H1 (cell line): ENCODE results near the gene GAK. TPM values are rescaled to one million over a fixed set of nuclear protein-coding genes. Genes with fewer than 3 reads are reported as not detected.

Experiments
- CTCF ChIA-PET: fragments of 300-600 bp; sonication (Branson Sonifier 250); formaldehyde crosslinking; loops from one replicate; lab custom pipeline; 2021; ENCODE audit not compliant: partially characterized antibody; lab: Charles Lee
- POLR2A ChIA-PET: fragments of 300-600 bp; sonication (Branson Sonifier 250); formaldehyde crosslinking; loops from one replicate; lab custom pipeline; 2021; ENCODE audit warnings: inconsistent platforms; ENCODE audit not compliant: partially characterized antibody; lab: Charles Lee
- DNase-seq, 2 experiments: peaks; one replicate each; pipeline versions ENCODE4 v3.0.0 to v3.0.0-alpha.2; 2010 to 2022; ENCODE audit warnings: low spot score in 2 of 2, low read depth in 1 of 2, mixed read lengths in 1 of 2
- FAIRE-seq: peaks from 2 replicates; lab custom pipeline; 2011; peaks lifted over from hg19 to GRCh38; lab: Jason Lieb, UNC
- H2AFZ ChIP-seq: 2 replicates; pipeline ENCODE4 v1.8.1; 2012; ENCODE audit warnings: low read length, inconsistent platforms
- H2AK5ac ChIP-seq: 2 replicates; pipeline ENCODE4 v1.6.1; 2013; ENCODE audit warnings: low read depth, low read length
- H2BK120ac ChIP-seq: replicated peaks from 2 replicates; pipeline ENCODE3; 2013; ENCODE audit warnings: low read depth, low read length, inconsistent platforms
- H2BK12ac ChIP-seq: 2 replicates; pipeline ENCODE4 v1.6.1; 2013; ENCODE audit warnings: low read depth, low read length
- H2BK15ac ChIP-seq: 2 replicates; pipeline ENCODE4 v1.6.1; 2013; ENCODE audit warnings: low read length
- H2BK20ac ChIP-seq: 2 replicates; pipeline ENCODE4 v1.6.1; 2013; ENCODE audit warnings: low read length
- H2BK5ac ChIP-seq: 2 replicates; pipeline ENCODE4 v1.6.1; 2013; ENCODE audit warnings: low read depth, low read length
- H3K14ac ChIP-seq: 2 replicates; pipeline ENCODE4 v1.6.1; 2013; ENCODE audit warnings: inconsistent platforms; ENCODE audit not compliant: insufficient read length
- H3K18ac ChIP-seq: 2 replicates; pipeline ENCODE4 v1.6.1; 2013; ENCODE audit warnings: low read length; ENCODE audit errors: extremely low read depth
- H3K23ac ChIP-seq: 2 replicates; pipeline ENCODE4 v1.6.1; 2013; ENCODE audit warnings: inconsistent platforms; ENCODE audit not compliant: insufficient read length
- H3K23me2 ChIP-seq: 2 replicates; pipeline ENCODE4 v1.6.1; 2013; ENCODE audit warnings: low read depth, low read length
- H3K27ac ChIP-seq: 2 replicates; pipeline ENCODE4 v1.6.1; 2011; ENCODE audit warnings: low read depth, low read length, inconsistent platforms
- H3K27me3 ChIP-seq, 4 experiments: replicated peaks in 1 of 4; 1 replicate in 1 of 4; 2 replicates in 3 of 4; pipeline versions ENCODE4 v1.6.1 to v1.8.1; 2011 to 2013; ENCODE audit warnings: low read length in 3 of 4, mild to moderate bottlenecking in 3 of 4, inconsistent platforms in 2 of 4, mixed read lengths in 2 of 4, moderate library complexity in 1 of 4; ENCODE audit not compliant: control insufficient read depth in 3 of 4, insufficient read depth in 3 of 4; ENCODE audit errors: extremely low read depth in 1 of 4
- H3K36me3 ChIP-seq, 4 experiments: 2 replicates each; pipeline versions ENCODE4 v1.6.1 to v1.8.1; 2011 to 2013; ENCODE audit warnings: mild to moderate bottlenecking in 4 of 4, low read length in 3 of 4, moderate library complexity in 2 of 4, control low read depth in 1 of 4, inconsistent platforms in 1 of 4; ENCODE audit not compliant: insufficient read depth in 4 of 4, control insufficient read depth in 2 of 4
- H3K4ac ChIP-seq: replicated peaks from 2 replicates; pipeline ENCODE3; 2013; ENCODE audit warnings: low read length, low read depth, mixed read lengths, inconsistent platforms; ENCODE audit not compliant: insufficient read length
- H3K4me1 ChIP-seq, 4 experiments: replicated peaks in 1 of 4; 1 replicate in 1 of 4; 2 replicates in 3 of 4; pipeline versions ENCODE4 v1.6.1 to v1.8.1; 2011 to 2013; ENCODE audit warnings: low read length in 3 of 4, inconsistent platforms in 2 of 4, mixed read lengths in 1 of 4; ENCODE audit not compliant: insufficient read depth in 4 of 4, control insufficient read depth in 3 of 4
- H3K4me2 ChIP-seq, 2 experiments: 2 replicates each; pipeline versions ENCODE4 v1.6.1 to v1.8.1; 2011 to 2013; ENCODE audit warnings: low read depth in 2 of 2, low read length in 2 of 2, control low read depth in 1 of 2, inconsistent platforms in 1 of 2, mild to moderate bottlenecking in 1 of 2; ENCODE audit not compliant: insufficient read depth in 1 of 2
- H3K4me3 ChIP-seq, 4 experiments: fragments of 200-600, 300-600 bp in 1 of 4; sonication (generic), shearing (Covaris generic), sonication (Bioruptor Twin) in 1 of 4; 2 replicates each; pipeline versions ENCODE4 v1.5.1 to v1.8.1; 2011 to 2016; ENCODE audit warnings: low read length in 4 of 4, low read depth in 3 of 4, control low read depth in 2 of 4, inconsistent platforms in 2 of 4, mild to moderate bottlenecking in 2 of 4, mixed read lengths in 1 of 4, moderate library complexity in 1 of 4; ENCODE audit not compliant: insufficient read depth in 2 of 4; ENCODE audit errors: extremely low read depth in 1 of 4
- H3K56ac ChIP-seq: replicated peaks from 2 replicates; pipeline ENCODE3; 2013; ENCODE audit warnings: low read depth, mild to moderate bottlenecking, mixed read lengths, low read length, inconsistent platforms; ENCODE audit not compliant: insufficient read length
- H3K79me1 ChIP-seq: 2 replicates; pipeline ENCODE4 v1.6.1; 2013; ENCODE audit warnings: low read depth, low read length, control low read depth
- H3K79me2 ChIP-seq, 2 experiments: 2 replicates each; pipeline versions ENCODE4 v1.6.1 to v1.8.1; 2012 to 2013; ENCODE audit warnings: low read length in 2 of 2, mild to moderate bottlenecking in 2 of 2, inconsistent platforms in 1 of 2; ENCODE audit not compliant: insufficient read depth in 2 of 2, control insufficient read depth in 1 of 2
- H3K9ac ChIP-seq, 4 experiments: replicated peaks in 1 of 4; 1 replicate in 1 of 4; 2 replicates in 3 of 4; pipeline versions ENCODE4 v1.6.1 to v1.8.1; 2011 to 2013; ENCODE audit warnings: low read depth in 3 of 4, low read length in 3 of 4, control low read depth in 2 of 4, mild to moderate bottlenecking in 2 of 4, moderate library complexity in 2 of 4, inconsistent platforms in 1 of 4; ENCODE audit errors: extremely low read depth in 1 of 4
- H3K9me3 ChIP-seq, 2 experiments: 2 replicates each; pipeline versions ENCODE4 v1.6.1 to v1.8.1; 2012 to 2013; ENCODE audit warnings: mild to moderate bottlenecking in 2 of 2, moderate library complexity in 2 of 2, control low read depth in 1 of 2, inconsistent platforms in 1 of 2, low read depth in 1 of 2, low read length in 1 of 2, mixed read lengths in 1 of 2; ENCODE audit not compliant: insufficient read depth in 2 of 2
- H4K20me1 ChIP-seq, 2 experiments: replicated peaks in 1 of 2; 2 replicates each; pipeline versions ENCODE3 to v1.8.1; 2011 to 2013; ENCODE audit warnings: inconsistent platforms in 2 of 2, low read length in 2 of 2, mild to moderate bottlenecking in 1 of 2; ENCODE audit not compliant: insufficient read depth in 2 of 2, control insufficient read depth in 1 of 2
- H4K5ac ChIP-seq: 2 replicates; pipeline ENCODE4 v1.6.1; 2013; ENCODE audit warnings: low read length, low read depth, mixed read lengths, inconsistent platforms; ENCODE audit not compliant: insufficient read length
- H4K8ac ChIP-seq: 2 replicates; pipeline ENCODE4 v1.8.0; 2013; ENCODE audit warnings: mild to moderate bottlenecking, moderate library complexity, low read length, inconsistent platforms; ENCODE audit not compliant: insufficient read depth; ENCODE audit errors: extremely low read depth
- H4K91ac ChIP-seq: replicated peaks from 2 replicates; pipeline ENCODE3; 2013; ENCODE audit warnings: low read length, mixed read lengths, inconsistent platforms; ENCODE audit not compliant: insufficient read length
- BACH1 ChIP-seq: IDR thresholded peaks from 2 replicates; pipeline ENCODE4 v1.6.1; 2012; ENCODE audit warnings: low read length, improper control_type of control experiment
- BCL11A ChIP-seq, 2 experiments: IDR thresholded peaks; one replicate each; pipeline ENCODE4 v1.6.1; 2011; ENCODE audit warnings: low read depth in 2 of 2, low read length in 2 of 2, mild to moderate bottlenecking in 2 of 2
- CEBPB ChIP-seq: IDR thresholded peaks from 2 replicates; pipeline ENCODE4 v1.6.1; 2012; ENCODE audit warnings: low read depth, low read length
- HDAC6 ChIP-seq: IDR thresholded peaks from one replicate; pipeline ENCODE4 v1.7.1; 2012; ENCODE audit warnings: low read depth, mild to moderate bottlenecking, inconsistent platforms, low read length, moderate library complexity
- NRF1 ChIP-seq: IDR thresholded peaks from 2 replicates; pipeline ENCODE4 v1.6.1; 2011; ENCODE audit warnings: mild to moderate bottlenecking, low read depth, low read length, improper control_type of control experiment
- PHF8 ChIP-seq: fragments of 200-600 bp; sonication (generic); conservative IDR thresholded peaks from 2 replicates; pipeline ENCODE4 v1.7.1; 2012; ENCODE audit warnings: low read depth, mild to moderate bottlenecking, inconsistent platforms, low read length, moderate library complexity
- POLR2A ChIP-seq, 2 experiments: IDR thresholded peaks; 1 replicate in 1 of 2; 2 replicates in 1 of 2; pipeline ENCODE4 v1.6.1; 2011; ENCODE audit warnings: low read depth in 2 of 2, low read length in 2 of 2, mild to moderate bottlenecking in 2 of 2; ENCODE audit errors: control extremely low read depth in 1 of 2
- RBBP5 ChIP-seq: IDR thresholded peaks from 2 replicates; pipeline ENCODE4 v1.7.1; 2012; ENCODE audit warnings: low read depth, mild to moderate bottlenecking, inconsistent platforms, low read length, moderate library complexity, borderline replicate concordance
- RNF2 ChIP-seq: fragments of 200-900, 300-1000 bp; sonication (generic); IDR thresholded peaks from 2 replicates; pipeline ENCODE4 v1.7.1; 2016; ENCODE audit warnings: borderline replicate concordance, low read depth, mild to moderate bottlenecking, antibody characterized with exemption, low read length; ENCODE audit not compliant: poor library complexity, severe bottlenecking; ENCODE audit errors: missing control alignments
- TAF1 ChIP-seq: IDR thresholded peaks from 2 replicates; pipeline ENCODE4 v1.6.1; 2011; ENCODE audit warnings: mild to moderate bottlenecking, low read depth, low read length
- WGBS, 2 experiments: shearing (Covaris generic) in 1 of 2; methylation state at CpG; one replicate each; pipeline versions ENCODE4 v1.1.6 to v1.1.7; 2013 to 2015; ENCODE audit warnings: low lambda C conversion rate in 2 of 2, mixed read lengths in 2 of 2, inconsistent platforms in 1 of 2, low coverage in 1 of 2, missing lambda C conversion rate in 1 of 2; ENCODE audit not compliant: insufficient replicate concordance in 2 of 2, insufficient coverage in 1 of 2, insufficient read length in 1 of 2; ENCODE audit errors: extremely low coverage in 1 of 2, missing lambda C conversion rate in 1 of 2; 5-methylcytosine and 5-hydroxymethylcytosine counted together
- polyA plus RNA-seq, 7 experiments: library from polyadenylated mRNA; depleted of rRNA in 3 of 7; stranded (reverse) in 5 of 7; unstranded in 2 of 7; fragments of >200 nt in 5 of 7; fragments of 200-250 nt in 2 of 7; gene quantifications; 1 replicate in 5 of 7; 2 replicates in 1 of 7; 4 replicates in 1 of 7; pipeline versions ENCODE4 v1.2.1 to v1.2.3, GENCODE V29; 2011 to 2013; ENCODE audit warnings: missing spikeins in 2 of 7, mixed read lengths in 2 of 7
- total RNA-seq: library from RNA; stranded (reverse); fragmentation: NEBNext Ultra II Directional; extraction: Animal tissue kit (Norgen Biotek cat#: 25700); gene quantifications from 2 replicates; pipeline ENCODE4 v1.2.1, GENCODE V29; 2021
- TF ChIP-seq, protein P1 (sequence below), 3 experiments: IDR thresholded peaks; 1 replicate in 2 of 3; 2 replicates in 1 of 3; pipeline versions ENCODE4 v1.5.1 to v1.6.1; 2011; ENCODE audit warnings: low read length in 3 of 3, mild to moderate bottlenecking in 3 of 3, inconsistent platforms in 2 of 3, low read depth in 1 of 3, moderate library complexity in 1 of 3; ENCODE audit not compliant: insufficient read depth in 1 of 3; ENCODE audit errors: control extremely low read depth in 1 of 3

Gene GAK
- total and polyA plus RNA-seq, 2 of the 8 experiments (the other 6 are each of a cell fraction or from before 2014, with no cell fraction given) = 31.5 to 70.8 TPM

GRCh38 chr4:844752-845232, 87.3 kb downstream of the GAK start:
- H4K5ac ChIP-seq = no peak overlapping the region
- TF ChIP-seq POLR2A (IDR thresholded peaks at IDR 0.05; ENCODE audit: control extremely low read depth in 1 of 2, low read depth in 2 of 2, low read length in 2 of 2) (no peak), HDAC6 (no peak), TAF1 (no peak), RBBP5 (no peak), BCL11A (IDR thresholded peaks at IDR 0.05; ENCODE audit: low read depth in 2 of 2, low read length in 2 of 2) (no peak), PHF8 (no peak), RNF2 (no peak), BACH1 (no peak), CEBPB (no peak), NRF1 (no peak)
- TF ChIP-seq, protein P1, sequence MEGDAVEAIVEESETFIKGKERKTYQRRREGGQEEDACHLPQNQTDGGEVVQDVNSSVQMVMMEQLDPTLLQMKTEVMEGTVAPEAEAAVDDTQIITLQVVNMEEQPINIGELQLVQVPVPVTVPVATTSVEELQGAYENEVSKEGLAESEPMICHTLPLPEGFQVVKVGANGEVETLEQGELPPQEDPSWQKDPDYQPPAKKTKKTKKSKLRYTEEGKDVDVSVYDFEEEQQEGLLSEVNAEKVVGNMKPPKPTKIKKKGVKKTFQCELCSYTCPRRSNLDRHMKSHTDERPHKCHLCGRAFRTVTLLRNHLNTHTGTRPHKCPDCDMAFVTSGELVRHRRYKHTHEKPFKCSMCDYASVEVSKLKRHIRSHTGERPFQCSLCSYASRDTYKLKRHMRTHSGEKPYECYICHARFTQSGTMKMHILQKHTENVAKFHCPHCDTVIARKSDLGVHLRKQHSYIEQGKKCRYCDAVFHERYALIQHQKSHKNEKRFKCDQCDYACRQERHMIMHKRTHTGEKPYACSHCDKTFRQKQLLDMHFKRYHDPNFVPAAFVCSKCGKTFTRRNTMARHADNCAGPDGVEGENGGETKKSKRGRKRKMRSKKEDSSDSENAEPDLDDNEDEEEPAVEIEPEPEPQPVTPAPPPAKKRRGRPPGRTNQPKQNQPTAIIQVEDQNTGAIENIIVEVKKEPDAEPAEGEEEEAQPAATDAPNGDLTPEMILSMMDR (IDR thresholded peaks at IDR 0.05; ENCODE audit: control extremely low read depth in 1 of 3, insufficient read depth in 1 of 3, low read depth in 1 of 3, low read length in 3 of 3) = no peak

More at GRCh38 chr4:844752-845232, 87.3 kb downstream of the GAK start:
- Histone ChIP-seq H3K9me3 (no peaks in the 10 kb centered on the region), H3K27ac (no peak overlapping the region), H2AK5ac (no peak overlapping the region), H3K4ac (no peak overlapping the region), H2BK15ac (no peak overlapping the region), H3K14ac (no peak overlapping the region), H3K36me3 (peaks cover 0 to 1% (median 0%) of the 10 kb centered on the region in 4 experiments; a peak in 1 of 8 replicates), H3K56ac (no peak overlapping the region), H2BK20ac (no peak overlapping the region), H3K18ac (no peak overlapping the region), H3K27me3 (no peaks in the 10 kb centered on the region), H2AFZ (no peak overlapping the region), H3K4me2 (no peak overlapping the region), H3K23me2 (no peaks in the 10 kb centered on the region), H3K23ac (no peak overlapping the region), H2BK5ac (no peak overlapping the region), H3K4me1 (peaks cover 0 to 4% (median 0%) of the 10 kb centered on the region in 4 experiments; a peak in 1 of 7 replicates), H3K79me2 (no peaks in the 10 kb centered on the region), H4K20me1 (peaks cover 0 to 6% of the 10 kb centered on the region in 2 experiments), H2BK120ac (no peak overlapping the region), H3K79me1 (no peaks in the 10 kb centered on the region), H2BK12ac (no peak overlapping the region), H3K4me3 (no peak overlapping the region), H4K8ac (no peak overlapping the region), H3K9ac (no peak overlapping the region), H4K91ac (no peak overlapping the region)
- ChIA-PET POLR2A (interaction anchor here (0.7 to 1.0 kb wide), 3 partner anchors 18 to 92 kb away, joined by 3 read pairs; no protein-coding TSS in a partner anchor), CTCF (interaction anchor here (0.7 to 1.7 kb wide), 4 partner anchors 31 to 227 kb away, joined by 3 to 10 read pairs (median 4); no protein-coding TSS in a partner anchor)
- DNase-seq (no peak), FAIRE-seq (no peak)
- WGBS, 2 experiments = 88% methylated on average over 10 of the region's 10 CpGs; no CpG with 5 or more reads in 1 of the 2 experiments
